Measurements from ENCODE around the gene PI4KA.
A peak's percentile ranks its signal among the peaks of the same experiment; 100 is the strongest.
"Not testable (repeated sequence)": the region's sequence is repeated elsewhere in the genome, so short reads cannot be mapped to it uniquely, and the experiment has no call there.

The PI4KA gene

GRCh38 chr22:20696056-20696455 is 162.6 kb downstream of the PI4KA start:
- not testable (repeated sequence) for ATAC-seq; H3K27ac Mint-ChIP-seq; H3K9me3 Mint-ChIP-seq; H3K4me1 Mint-ChIP-seq; H3K36me3 Mint-ChIP-seq; H3K4me3 Mint-ChIP-seq; DNase-seq (ENCODE audit: low spot score in 2 of 2)

DNA sequence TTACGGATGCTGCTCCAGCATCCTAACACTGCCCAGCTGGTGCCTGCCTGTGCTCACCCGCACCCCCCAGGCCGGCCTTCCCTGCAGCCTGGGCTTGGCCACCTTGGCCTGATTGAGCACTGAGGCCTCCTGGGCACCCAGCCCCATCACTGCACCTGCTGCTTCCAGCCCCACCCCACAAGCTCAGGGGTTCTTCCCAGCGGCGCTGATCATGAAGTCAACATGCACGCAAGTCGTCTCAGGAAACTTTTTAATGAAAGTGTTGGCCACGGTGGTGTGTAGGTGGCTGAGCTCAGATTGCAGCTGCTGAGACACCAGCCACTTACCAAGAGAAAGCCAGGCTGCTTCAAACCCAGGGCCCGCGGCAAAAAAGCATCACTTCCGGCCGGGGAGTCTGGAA is 163.4 kb downstream of the PI4KA start:
- H3K36me3 Mint-ChIP-seq; H3K4me3 Mint-ChIP-seq; ATAC-seq; H3K4me1 Mint-ChIP-seq; H3K9me3 Mint-ChIP-seq; H3K27ac Mint-ChIP-seq; DNase-seq (ENCODE audit: low spot score in 2 of 2): not testable (repeated sequence)

- not testable (repeated sequence) for H3K9me3 Mint-ChIP-seq, ATAC-seq, H3K36me3 Mint-ChIP-seq
Measured at GRCh38 chr22:20694256-20694655, 164.4 kb downstream of the PI4KA start.

DNA sequence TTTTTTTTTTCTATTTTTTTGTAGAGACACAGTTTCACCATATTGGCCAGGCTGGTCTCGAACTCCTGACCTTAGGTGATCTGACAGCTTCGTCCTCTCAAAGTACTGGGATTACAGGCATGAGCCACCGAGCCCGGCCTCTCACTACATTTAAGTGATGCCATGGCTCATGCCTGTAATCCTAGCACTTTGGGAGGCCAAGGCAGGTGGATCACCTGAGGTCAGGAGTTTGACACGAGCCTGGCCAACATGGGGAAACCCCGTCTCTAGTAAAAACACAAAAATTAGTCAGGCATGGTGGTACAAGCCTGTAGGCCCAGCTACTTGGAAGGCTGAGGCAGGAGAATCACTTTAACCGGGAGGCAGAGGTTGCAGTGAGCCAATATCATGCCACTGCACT is 165.7 kb downstream of the PI4KA start:
- not testable (repeated sequence) for H3K9me3 Mint-ChIP-seq; H3K36me3 Mint-ChIP-seq; H3K4me3 Mint-ChIP-seq; DNase-seq (ENCODE audit: low spot score in 2 of 2); ATAC-seq; H3K27ac Mint-ChIP-seq; H3K4me1 Mint-ChIP-seq

More at GRCh38 chr22:20694256-20694655, 164.4 kb downstream of the PI4KA start:
- H3K27ac Mint-ChIP-seq; H3K4me1 Mint-ChIP-seq; H3K4me3 Mint-ChIP-seq; DNase-seq (ENCODE audit: low spot score in 2 of 2): not testable (repeated sequence)

GRCh38 chr22:20690586-20691317 is 167.9 kb downstream of the PI4KA start:
- not testable (repeated sequence) for H3K4me3 Mint-ChIP-seq, H3K4me1 Mint-ChIP-seq, H3K36me3 Mint-ChIP-seq, H3K27ac Mint-ChIP-seq, ATAC-seq, H3K9me3 Mint-ChIP-seq
- peak in 1 of 2 donors; percentile 44 for DNase-seq (ENCODE audit: low spot score in 2 of 2)

- not testable (repeated sequence) for H3K4me3 Mint-ChIP-seq; DNase-seq (ENCODE audit: low spot score in 2 of 2); ATAC-seq; H3K36me3 Mint-ChIP-seq; H3K27ac Mint-ChIP-seq; H3K9me3 Mint-ChIP-seq; H3K4me1 Mint-ChIP-seq
Measured at GRCh38 chr22:20687356-20688172, 171.0 kb downstream of the PI4KA start.

DNA sequence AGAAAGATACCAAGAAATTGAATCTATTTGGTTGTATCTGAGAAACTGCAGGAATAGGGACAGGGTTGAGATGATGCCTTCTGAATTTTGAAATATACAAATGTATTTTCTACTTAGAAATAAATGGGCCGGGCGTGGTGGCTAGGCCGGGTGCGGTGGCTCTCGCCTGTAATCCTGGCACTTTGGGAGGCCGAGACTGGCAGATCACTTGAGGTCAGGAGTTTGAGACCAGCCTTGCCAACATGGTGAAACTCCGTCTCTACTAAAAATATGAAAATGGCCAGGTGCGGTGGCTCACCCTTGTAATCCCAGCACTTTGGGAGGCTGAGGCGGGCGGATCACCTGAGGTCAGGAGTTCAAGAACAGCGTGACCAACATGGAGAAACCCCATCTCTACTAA is 172.8 kb downstream of the PI4KA start:
- H3K9me3 Mint-ChIP-seq, ATAC-seq, H3K4me1 Mint-ChIP-seq, H3K36me3 Mint-ChIP-seq, H3K4me3 Mint-ChIP-seq, H3K27ac Mint-ChIP-seq: not testable (repeated sequence)
- DNase-seq (ENCODE audit: low spot score in 2 of 2): peak in 1 of 2 donors; percentile 25

- H3K27ac Mint-ChIP-seq; H3K9me3 Mint-ChIP-seq; H3K36me3 Mint-ChIP-seq; H3K4me1 Mint-ChIP-seq; H3K4me3 Mint-ChIP-seq; ATAC-seq; DNase-seq (ENCODE audit: low spot score in 2 of 2): not testable (repeated sequence)
Measured at GRCh38 chr22:20678792-20679435, 179.7 kb downstream of the PI4KA start.

GRCh38 chr22:20677684-20678242 is 180.8 kb downstream of the PI4KA start:
- H3K4me3 Mint-ChIP-seq: no peak overlapping the region
- no peak for ATAC-seq
- DNase-seq (ENCODE audit: low spot score in 2 of 2): no peak
- no peak overlapping the region for H3K27ac Mint-ChIP-seq
- no peaks in the 10 kb centered on the region for H3K4me1 Mint-ChIP-seq
- no peaks in the 10 kb centered on the region for H3K9me3 Mint-ChIP-seq
- no peaks in the 10 kb centered on the region for H3K36me3 Mint-ChIP-seq

DNA sequence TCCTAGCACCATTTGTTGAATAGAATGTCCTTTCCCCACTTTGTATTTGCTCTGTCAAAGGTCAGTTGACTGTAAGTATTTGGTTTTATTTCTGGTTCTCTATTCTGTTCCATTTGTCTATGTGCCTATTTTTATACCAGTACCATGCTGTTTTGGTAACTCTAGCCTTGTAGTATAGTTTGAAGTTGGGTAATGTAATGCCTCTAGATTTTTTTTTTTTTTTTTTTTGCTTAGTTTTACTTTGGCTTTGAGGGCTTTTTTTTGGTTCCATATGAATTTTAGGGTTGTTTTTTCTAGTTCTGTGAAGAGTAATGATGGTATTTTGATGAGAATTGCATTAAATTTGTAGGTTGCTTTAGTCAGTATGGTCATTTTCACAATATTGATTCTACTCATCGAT is 183.0 kb downstream of the PI4KA start:
- not testable (repeated sequence) for H3K4me1 Mint-ChIP-seq; H3K9me3 Mint-ChIP-seq; ATAC-seq; H3K4me3 Mint-ChIP-seq; H3K36me3 Mint-ChIP-seq; H3K27ac Mint-ChIP-seq; DNase-seq (ENCODE audit: low spot score in 2 of 2)

DNA sequence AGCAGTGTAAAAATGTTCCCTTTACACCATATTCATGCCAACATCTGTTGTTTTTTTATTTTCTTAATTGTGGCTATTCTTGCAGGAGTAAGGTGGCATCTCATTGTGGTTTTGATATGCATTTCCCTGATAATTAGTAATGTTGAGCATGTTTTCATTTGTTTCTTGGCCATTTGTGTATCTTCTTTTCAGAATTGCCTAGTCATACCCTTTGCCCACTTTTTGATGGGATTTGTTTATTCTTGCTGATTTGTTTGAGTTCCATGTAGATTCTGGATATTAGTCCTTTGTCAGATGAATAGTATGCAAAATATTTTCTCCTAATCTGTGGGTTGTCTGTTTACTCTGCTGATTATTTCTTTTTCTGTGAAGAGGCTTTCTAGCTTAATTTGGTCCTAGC is 183.6 kb downstream of the PI4KA start:
- DNase-seq (ENCODE audit: low spot score in 2 of 2) (no peak), ATAC-seq (no peak)
- Mint-ChIP-seq H3K27ac (no peak overlapping the region), H3K9me3 (no peaks in the 10 kb centered on the region), H3K36me3 (no peaks in the 10 kb centered on the region), H3K4me1 (no peaks in the 10 kb centered on the region), H3K4me3 (no peak overlapping the region)

DNA sequence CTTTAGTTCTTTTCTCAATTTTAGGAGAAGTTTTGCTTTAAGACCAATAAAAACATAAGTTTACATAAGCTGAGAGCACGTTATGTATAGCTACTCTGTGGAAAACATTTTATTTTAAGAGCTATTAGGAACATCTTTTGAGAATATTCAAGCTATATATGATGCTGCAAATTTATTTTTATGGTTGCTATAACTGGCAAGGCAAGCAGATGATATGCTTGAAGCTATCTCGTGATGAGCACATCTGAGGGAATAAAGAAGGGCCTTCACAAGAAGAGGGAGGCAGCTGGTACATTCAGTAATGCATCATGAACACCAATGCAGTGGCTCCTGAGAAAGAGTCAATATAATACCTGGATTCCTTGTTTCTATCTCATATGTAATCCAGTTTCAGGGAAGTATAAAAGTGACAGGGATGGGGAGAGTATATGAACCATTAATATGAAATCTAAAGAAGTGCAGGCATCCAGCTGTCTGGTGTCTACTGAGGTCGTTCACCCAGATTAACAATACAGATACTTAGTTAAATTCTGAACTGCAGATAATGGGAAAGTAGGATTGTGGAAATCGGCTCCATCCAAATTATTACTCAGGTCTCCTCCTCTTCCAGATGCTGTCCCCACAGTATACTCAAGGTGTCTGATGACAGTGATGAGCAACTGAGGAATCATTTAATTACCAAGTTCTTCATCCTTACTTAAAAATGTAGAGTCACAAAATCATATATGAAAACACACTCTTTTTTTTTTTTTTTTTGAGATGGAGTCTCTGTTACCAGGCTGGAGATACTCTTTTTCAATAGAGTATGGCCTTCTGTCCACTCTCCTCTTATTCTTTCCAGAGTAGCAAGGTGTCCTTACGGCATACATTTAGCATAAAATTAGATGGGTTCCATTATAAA is 185.1 kb downstream of the PI4KA start:
- Mint-ChIP-seq H3K4me3 (no peak overlapping the region), H3K4me1 (no peaks in the 10 kb centered on the region), H3K27ac (no peak overlapping the region), H3K36me3 (no peaks in the 10 kb centered on the region), H3K9me3 (no peaks in the 10 kb centered on the region)
- ATAC-seq (no peak), DNase-seq (ENCODE audit: low spot score in 2 of 2) (no peak)

DNA sequence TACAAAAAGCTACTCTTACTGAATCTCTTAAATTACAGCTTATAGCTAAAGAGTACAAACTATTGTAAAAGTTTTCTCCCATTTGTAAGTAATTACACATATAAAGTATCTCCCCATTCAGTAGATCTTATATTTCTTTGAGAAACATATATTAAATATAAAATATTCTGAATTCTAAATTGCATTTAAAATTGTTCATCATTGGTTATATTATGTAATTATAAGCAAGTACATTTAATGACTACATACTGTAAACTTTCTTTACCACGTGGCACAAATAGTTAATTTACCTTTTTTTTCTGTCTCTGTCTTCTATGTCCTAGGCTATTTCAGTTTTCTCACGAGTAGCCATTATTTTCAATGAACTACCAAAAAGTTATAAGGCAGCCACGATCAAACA is 185.9 kb downstream of the PI4KA start:
- ATAC-seq: no peak
- Mint-ChIP-seq H3K36me3 (no peaks in the 10 kb centered on the region), H3K4me1 (no peaks in the 10 kb centered on the region)

GRCh38 chr22:20672082-20672424 is 186.6 kb downstream of the PI4KA start:
- Mint-ChIP-seq H3K4me1 (no peaks in the 10 kb centered on the region), H3K4me3 (no peak overlapping the region), H3K9me3 (no peaks in the 10 kb centered on the region), H3K36me3 (no peaks in the 10 kb centered on the region), H3K27ac (no peak overlapping the region)
- ATAC-seq: no peak
- DNase-seq (ENCODE audit: low spot score in 2 of 2): no peak

More for the DNA sequence above, 185.9 kb downstream of the PI4KA start:
- no peak for DNase-seq (ENCODE audit: low spot score in 2 of 2)
- Mint-ChIP-seq H3K27ac (no peak overlapping the region), H3K4me3 (no peak overlapping the region), H3K9me3 (no peaks in the 10 kb centered on the region)
